DND-41 (cell line): ENCODE results near the gene USP12.

Experiments used
- ATAC-seq: fragments of 200-7000 bp; cut with Tn5 transposase; 3 replicates; pipeline ENCODE4 v1.9.1; 2021; ENCODE audit warnings: low read depth; ENCODE audit not compliant: insufficient read depth
- DNase-seq: peaks from one replicate; pipeline ENCODE4 v3.0.0-alpha.2; 2020
- H2AFZ ChIP-seq: 2 replicates; pipeline ENCODE4 v1.6.0; 2012; ENCODE audit warnings: low read depth, low read length
- H3K27ac ChIP-seq: 2 replicates; pipeline ENCODE4 v1.5.1; 2012; ENCODE audit warnings: low read length, inconsistent platforms
- H3K27me3 ChIP-seq: fragments of 200-600 bp; sonication (generic); 2 replicates; pipeline ENCODE4 v1.6.0; 2012; ENCODE audit warnings: low read length, mild to moderate bottlenecking, inconsistent platforms; ENCODE audit not compliant: insufficient read depth, poor library complexity
- H3K36me3 ChIP-seq: 2 replicates; pipeline ENCODE4 v1.5.1; 2012; ENCODE audit warnings: low read length, inconsistent platforms; ENCODE audit not compliant: insufficient read depth
- H3K4me1 ChIP-seq: 2 replicates; pipeline ENCODE4 v1.5.1; 2012; ENCODE audit warnings: mild to moderate bottlenecking, low read length; ENCODE audit not compliant: insufficient read depth
- H3K4me2 ChIP-seq: 2 replicates; pipeline ENCODE4 v1.6.0; 2012; ENCODE audit warnings: mild to moderate bottlenecking, moderate library complexity, low read length, inconsistent platforms; ENCODE audit not compliant: insufficient read depth
- H3K4me3 ChIP-seq, 2 experiments: fragments of 200-600 bp in 1 of 2; shearing (Covaris generic) in 1 of 2; 2 replicates each; pipeline ENCODE4 v1.5.1; 2012 to 2016; ENCODE audit warnings: inconsistent platforms in 2 of 2, low read length in 2 of 2, mild to moderate bottlenecking in 2 of 2, low read depth in 1 of 2, moderate library complexity in 1 of 2
- H3K79me2 ChIP-seq: 2 replicates; pipeline ENCODE4 v1.6.0; 2012; ENCODE audit warnings: low read length, inconsistent platforms; ENCODE audit not compliant: insufficient read depth
- H3K9ac ChIP-seq: 2 replicates; pipeline ENCODE4 v1.6.0; 2012; ENCODE audit warnings: low read depth, mild to moderate bottlenecking, inconsistent platforms, low read length, moderate library complexity
- H3K9me3 ChIP-seq: 2 replicates; pipeline ENCODE4 v1.5.1; 2012; ENCODE audit warnings: low read length, moderate library complexity, mild to moderate bottlenecking, inconsistent platforms; ENCODE audit not compliant: insufficient read depth, severe bottlenecking
- H4K20me1 ChIP-seq: 2 replicates; pipeline ENCODE4 v1.6.0; 2012; ENCODE audit warnings: low read length; ENCODE audit not compliant: insufficient read depth
- EZH2 ChIP-seq: IDR thresholded peaks from 3 replicates; pipeline ENCODE4 v1.6.1; 2012; ENCODE audit warnings: borderline replicate concordance, low read depth, mild to moderate bottlenecking, moderate library complexity, low read length, inconsistent platforms; ENCODE audit not compliant: severe bottlenecking
- TF ChIP-seq, protein P1 (sequence below): IDR thresholded peaks from 2 replicates; pipeline ENCODE4 v1.5.1; 2012; ENCODE audit warnings: borderline replicate concordance, low read length, moderate library complexity, mild to moderate bottlenecking; ENCODE audit not compliant: poor library complexity, severe bottlenecking; ENCODE audit errors: extremely low read depth

USP12 gene

DNA sequence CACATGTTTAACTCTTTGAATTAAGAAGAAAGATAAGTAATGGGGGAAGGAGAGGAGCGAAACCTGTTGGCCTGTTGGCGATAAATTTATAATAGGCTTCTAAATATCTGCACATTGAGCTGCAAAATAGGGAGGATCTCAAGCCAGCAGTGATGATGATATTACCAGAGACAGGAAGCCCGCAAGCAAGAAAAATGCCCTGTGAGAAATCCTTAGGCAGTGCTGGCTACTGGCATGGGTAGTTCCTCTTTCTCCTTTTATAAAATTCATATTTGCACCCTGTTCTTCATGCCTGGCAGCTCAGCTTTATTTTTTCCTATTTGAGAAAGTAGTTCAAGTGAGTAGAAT lies 858 bp upstream of the USP12 start:
- H3K79me2 ChIP-seq = peaks cover 37% of the 10 kb centered on the region

DNA sequence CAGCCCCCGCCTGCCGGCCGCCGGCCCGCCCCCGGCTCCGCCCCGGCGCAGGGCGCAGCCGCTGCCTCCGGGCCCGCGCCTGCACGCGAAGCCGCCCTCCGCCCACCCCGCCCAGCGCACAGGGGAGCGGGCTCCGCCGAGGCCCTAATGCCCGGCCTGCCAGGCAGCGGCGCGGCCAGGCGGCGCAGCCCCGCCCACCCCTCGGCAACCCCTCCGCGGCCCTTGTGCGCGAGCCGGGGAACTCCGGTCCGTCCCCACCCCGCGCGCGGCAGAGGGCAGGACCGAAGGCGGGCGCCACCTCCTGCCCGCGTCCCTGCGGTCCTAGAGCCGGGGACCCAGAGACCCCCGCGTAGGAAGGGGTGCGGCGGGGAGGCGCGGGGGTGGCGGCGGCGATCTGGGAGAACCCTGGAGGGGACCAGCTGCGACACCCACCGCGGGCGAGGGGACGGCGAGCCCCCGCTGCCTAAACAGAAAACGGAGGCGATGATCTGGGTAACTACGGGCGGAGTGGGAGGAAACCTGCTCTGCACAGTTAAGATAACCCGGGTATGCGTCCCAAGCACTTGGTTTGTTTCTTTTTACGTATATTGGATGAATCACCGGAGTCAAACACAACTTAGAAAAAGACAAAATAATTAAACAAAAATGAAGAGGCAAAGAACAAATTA lies 350 bp upstream of the USP12 start:
- peaks cover 2% of the 10 kb centered on the region for H3K27me3 ChIP-seq
- peak overlapping the region; percentile 89 for H2AFZ ChIP-seq
- H3K4me3 ChIP-seq = peak overlapping the region; percentile 59 to 81
- no peaks in the 10 kb centered on the region for H3K9me3 ChIP-seq
- peaks cover 39% of the 10 kb centered on the region for H3K4me1 ChIP-seq
- peak; percentile 88 for ATAC-seq
- H3K79me2 ChIP-seq = peaks cover 41% of the 10 kb centered on the region
- H3K27ac ChIP-seq = peak overlapping the region; percentile 69
- TF ChIP-seq, protein P1, sequence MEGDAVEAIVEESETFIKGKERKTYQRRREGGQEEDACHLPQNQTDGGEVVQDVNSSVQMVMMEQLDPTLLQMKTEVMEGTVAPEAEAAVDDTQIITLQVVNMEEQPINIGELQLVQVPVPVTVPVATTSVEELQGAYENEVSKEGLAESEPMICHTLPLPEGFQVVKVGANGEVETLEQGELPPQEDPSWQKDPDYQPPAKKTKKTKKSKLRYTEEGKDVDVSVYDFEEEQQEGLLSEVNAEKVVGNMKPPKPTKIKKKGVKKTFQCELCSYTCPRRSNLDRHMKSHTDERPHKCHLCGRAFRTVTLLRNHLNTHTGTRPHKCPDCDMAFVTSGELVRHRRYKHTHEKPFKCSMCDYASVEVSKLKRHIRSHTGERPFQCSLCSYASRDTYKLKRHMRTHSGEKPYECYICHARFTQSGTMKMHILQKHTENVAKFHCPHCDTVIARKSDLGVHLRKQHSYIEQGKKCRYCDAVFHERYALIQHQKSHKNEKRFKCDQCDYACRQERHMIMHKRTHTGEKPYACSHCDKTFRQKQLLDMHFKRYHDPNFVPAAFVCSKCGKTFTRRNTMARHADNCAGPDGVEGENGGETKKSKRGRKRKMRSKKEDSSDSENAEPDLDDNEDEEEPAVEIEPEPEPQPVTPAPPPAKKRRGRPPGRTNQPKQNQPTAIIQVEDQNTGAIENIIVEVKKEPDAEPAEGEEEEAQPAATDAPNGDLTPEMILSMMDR = no peak
- TF ChIP-seq EZH2 = no peak
- DNase-seq = peak; percentile 90
- H3K4me2 ChIP-seq = peak overlapping the region; percentile 95
- H3K36me3 ChIP-seq = no peaks in the 10 kb centered on the region
- H3K9ac ChIP-seq = peak overlapping the region; percentile 62
- peaks cover 18% of the 10 kb centered on the region for H4K20me1 ChIP-seq

More for the DNA sequence above, 858 bp upstream of the USP12 start:
- H3K27ac ChIP-seq = peak overlapping the region; percentile 69
- DNase-seq (peak; percentile 18), ATAC-seq (no peak)
- no peak for TF ChIP-seq EZH2
- TF ChIP-seq, protein P1 = no peak
- no peaks in the 10 kb centered on the region for H3K9me3 ChIP-seq
- H3K36me3 ChIP-seq = no peaks in the 10 kb centered on the region
- H4K20me1 ChIP-seq = peaks cover 18% of the 10 kb centered on the region
- H3K9ac ChIP-seq = peak overlapping the region; percentile 62
- peak overlapping the region; percentile 89 for H2AFZ ChIP-seq
- H3K4me3 ChIP-seq = peak overlapping the region; percentile 59 to 81
- peaks cover 2% of the 10 kb centered on the region for H3K27me3 ChIP-seq
- peak overlapping the region; percentile 95 for H3K4me2 ChIP-seq
- H3K4me1 ChIP-seq = peaks cover 39% of the 10 kb centered on the region

DNA sequence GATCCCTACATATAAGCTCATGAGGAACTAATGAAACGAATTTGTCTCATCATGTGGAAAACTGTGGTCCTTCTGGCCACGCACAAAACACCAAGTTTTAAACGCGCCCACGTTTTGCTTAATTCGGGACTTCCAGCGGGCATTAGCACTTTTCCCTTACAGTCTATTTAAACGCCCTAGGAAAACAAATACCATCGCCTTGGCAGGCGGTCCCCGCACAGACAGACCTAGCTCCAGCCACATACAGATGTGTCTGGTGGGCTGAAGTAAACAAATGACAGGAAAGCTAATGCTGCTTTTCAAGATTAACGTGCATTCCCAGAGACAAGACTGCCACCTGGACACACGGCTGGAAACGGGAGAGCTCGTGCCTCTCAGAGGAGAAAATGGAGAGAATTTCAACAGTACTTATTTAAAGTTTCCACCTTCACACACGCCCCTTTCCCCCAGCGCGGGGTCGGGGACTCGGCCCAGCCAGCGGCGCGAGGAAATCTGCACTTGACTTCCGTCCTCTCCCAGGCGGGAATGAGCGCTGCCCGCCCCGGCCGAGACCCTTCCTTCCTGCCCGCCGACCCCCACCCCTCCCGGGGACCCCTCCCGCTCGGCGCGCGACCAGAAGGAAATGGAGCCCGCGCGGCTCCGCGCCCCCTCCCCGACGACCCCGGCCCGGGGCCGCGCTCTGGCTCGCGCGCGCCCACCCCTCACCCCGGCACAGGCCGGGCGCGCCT lies 931 bp downstream of the USP12 start:
- Histone ChIP-seq H3K4me1 (peaks cover 41% of the 10 kb centered on the region), H4K20me1 (peaks cover 23% of the 10 kb centered on the region), H3K36me3 (no peaks in the 10 kb centered on the region), H3K4me2 (peak overlapping the region; percentile 70), H3K4me3 (peak overlapping the region; percentile 25 to 59; a peak in 3 of 4 replicates), H2AFZ (peak overlapping the region; percentile 64), H3K9me3 (no peaks in the 10 kb centered on the region), H3K79me2 (peaks cover 53% of the 10 kb centered on the region), H3K27me3 (no peaks in the 10 kb centered on the region), H3K27ac (peak overlapping the region; percentile 55), H3K9ac (peak overlapping the region; percentile 62)
- ATAC-seq (peak; percentile 14), DNase-seq (peak; percentile 67)
- no peak for TF ChIP-seq EZH2
- TF ChIP-seq, protein P1 = no peak
